Lower leg skin (tissue), 3 donors: ENCODE measurements around the gene MRPL43.

Experiments used
- CTCF ChIP-seq, 3 donors: fragments of 450-650 bp; IDR thresholded peaks; one replicate each; pipeline ENCODE4 v1.5.1; 2016; ENCODE audit warnings: antibody characterized with exemption in 3 of 3, mild to moderate bottlenecking in 3 of 3, moderate library complexity in 2 of 3
- POLR2A ChIP-seq, 2 donors: fragments of 450-650 bp; IDR thresholded peaks; one replicate each; pipeline ENCODE4 v1.6.1; 2016 to 2017; ENCODE audit warnings: antibody characterized with exemption in 2 of 2, mild to moderate bottlenecking in 1 of 2, moderate library complexity in 1 of 2

GRCh38 chr10:100972115-100972903 is 15.0 kb downstream of the MRPL43 start:
- TF ChIP-seq CTCF (IDR thresholded peaks at IDR 0.05) = no peak
- TF ChIP-seq POLR2A (IDR thresholded peaks at IDR 0.05) = no peak
